ENCODE data around the gene NRGN.

Gene NRGN

DNA sequence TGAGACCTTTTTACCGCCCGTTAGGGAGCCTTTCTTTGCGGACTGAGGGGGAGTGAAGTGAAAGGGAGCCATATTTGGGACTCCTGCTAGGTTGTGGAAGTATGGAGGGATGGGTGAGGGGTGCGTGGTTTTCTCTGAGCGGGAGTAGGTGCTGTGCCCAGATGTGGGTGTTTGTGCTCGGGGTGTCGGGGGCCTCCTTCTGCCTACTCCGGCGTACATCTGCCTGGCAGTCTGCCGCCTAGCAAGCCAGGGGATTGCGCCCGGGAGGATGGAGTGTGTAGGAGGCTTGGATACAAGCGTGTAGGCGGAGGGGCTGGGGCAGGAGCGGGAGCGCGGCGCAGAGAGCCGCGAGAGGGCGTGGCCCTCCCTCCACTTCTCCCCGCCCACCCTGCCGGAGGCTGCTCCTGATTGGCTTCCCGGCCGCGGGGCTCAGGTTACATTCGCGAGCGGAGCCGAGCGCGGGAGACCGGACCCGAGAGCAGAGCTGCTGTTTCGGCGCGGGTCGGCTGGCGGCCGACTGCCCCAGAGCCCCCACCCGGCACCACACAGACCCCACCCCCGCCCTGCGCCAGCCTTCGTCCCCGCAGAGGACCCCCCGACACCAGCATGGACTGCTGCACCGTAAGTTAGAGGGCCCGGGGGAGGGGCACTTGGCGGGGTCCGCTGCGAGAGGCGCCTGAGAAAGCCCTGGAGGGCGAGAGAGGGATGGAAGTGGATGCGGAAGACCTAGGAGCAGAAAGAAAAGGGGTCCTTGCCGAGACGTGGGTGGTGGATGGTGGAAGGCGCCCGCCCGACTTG, at the start of gene NRGN:
NRGN (plus strand) TSS at position 464 of the 798 bp plus-strand sequence; CDS start at position 607, 143 bp downstream.
- no peak for TF ChIP-seq CTCF (IDR thresholded peaks at IDR 0.05)
- Histone ChIP-seq H3K36me3 (no peaks in the 10 kb centered on the region), H3K27me3 (no peaks in the 10 kb centered on the region), H3K4me3 (peak within 1 kb of the TSS; percentile 62 to 64), H3K4me1 (peaks cover 0 to 44% (median 19%) of the 10 kb centered on the region in 4 donors), H3K27ac (peak within 1 kb of the TSS; percentile 34 to 66), H3K9me3 (no peaks in the 10 kb centered on the region)
- DNase-seq: peak; percentile 94 to 95
- intact Hi-C loops (cut with DNase I; ENCODE audit: low total_unique reads): loop anchor here (10.0 kb wide), 1 partner anchor 55 kb away; no protein-coding TSS in a partner anchor

DNA sequence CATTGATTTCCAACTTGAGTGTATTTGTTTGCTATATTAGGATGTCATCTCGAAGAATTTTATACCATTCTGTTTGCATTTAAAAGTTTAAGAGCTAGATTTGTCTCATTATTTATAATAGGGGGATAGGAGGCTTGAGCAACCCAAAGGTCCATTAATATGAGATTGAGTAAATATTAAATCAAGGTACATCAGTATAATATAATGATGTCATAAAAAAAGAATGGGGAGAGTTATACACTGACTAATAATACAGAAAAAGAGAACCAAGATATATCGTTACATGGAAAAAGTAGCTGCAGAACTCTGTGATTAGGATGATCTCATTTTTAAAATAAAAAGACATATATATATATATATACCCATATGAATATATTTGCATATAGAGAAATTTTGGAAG, 46.6 kb upstream of the NRGN start:
- no peak overlapping the region for H3K27ac ChIP-seq
- no peak for DNase-seq
- intact Hi-C loops (cut with DNase I; ENCODE audit: low total_unique reads): no loop called here
- TF ChIP-seq CTCF (IDR thresholded peaks at IDR 0.05): no peak
- H3K36me3 ChIP-seq: peaks cover 0 to 5% (median 0%) of the 10 kb centered on the region in 3 donors
- H3K9me3 ChIP-seq: no peaks in the 10 kb centered on the region
- H3K27me3 ChIP-seq: no peaks in the 10 kb centered on the region
- H3K4me1 ChIP-seq: no peaks in the 10 kb centered on the region
- no peak overlapping the region for H3K4me3 ChIP-seq

DNA sequence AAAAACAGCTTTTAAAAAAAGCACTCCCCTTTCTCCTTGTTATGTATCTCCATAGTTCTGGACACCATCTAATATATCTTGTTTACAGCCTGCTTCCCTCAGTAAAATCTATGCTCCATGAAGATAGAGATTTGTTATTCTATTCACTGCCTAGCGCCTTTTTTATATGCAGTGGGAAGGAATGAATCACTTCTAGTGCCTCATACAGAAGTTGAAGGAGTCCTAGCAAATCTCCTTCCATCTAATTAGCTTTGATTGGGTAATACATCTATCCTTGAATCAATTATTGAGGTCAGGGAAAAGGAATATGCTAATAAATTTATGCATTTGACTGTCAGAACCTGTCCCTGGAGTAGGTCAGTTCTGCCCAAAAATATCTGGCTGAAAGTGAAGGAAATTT, 40.2 kb upstream of the NRGN start:
- Histone ChIP-seq H3K36me3 (peaks cover 0 to 5% (median 0%) of the 10 kb centered on the region in 3 donors), H3K9me3 (peaks cover 0 to 5% (median 0%) of the 10 kb centered on the region in 3 donors), H3K27me3 (no peaks in the 10 kb centered on the region), H3K27ac (no peak overlapping the region), H3K4me1 (no peaks in the 10 kb centered on the region), H3K4me3 (no peak overlapping the region)
- TF ChIP-seq CTCF (IDR thresholded peaks at IDR 0.05): no peak
- intact Hi-C loops (cut with DNase I; ENCODE audit: low total_unique reads): no loop called here
- no peak for DNase-seq

DNA sequence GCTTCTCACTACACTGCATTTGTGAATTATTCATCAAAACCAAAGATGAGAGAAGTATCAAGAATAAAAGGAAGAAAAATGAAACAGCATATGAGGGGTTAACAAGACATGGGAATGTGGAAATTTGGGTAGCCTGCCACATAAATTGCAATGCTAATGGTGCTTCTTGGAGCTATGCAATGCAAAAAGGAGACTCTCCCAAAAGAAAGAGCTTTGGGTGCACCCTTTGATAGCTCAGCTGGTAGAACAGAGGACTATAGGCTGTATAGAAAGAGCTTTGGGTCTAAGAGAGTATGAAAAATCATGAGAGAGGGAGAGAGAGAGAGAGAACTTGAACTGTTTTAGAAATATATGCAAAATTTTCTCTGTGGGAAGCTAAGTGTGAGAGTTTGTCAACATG, 39.7 kb upstream of the NRGN start:
- no peak for DNase-seq
- H3K4me3 ChIP-seq: no peak overlapping the region
- no peak overlapping the region for H3K27ac ChIP-seq
- TF ChIP-seq CTCF (IDR thresholded peaks at IDR 0.05): no peak
- no peaks in the 10 kb centered on the region for H3K27me3 ChIP-seq
- H3K4me1 ChIP-seq: no peaks in the 10 kb centered on the region
- intact Hi-C loops (cut with DNase I; ENCODE audit: low total_unique reads): no loop called here
- peaks cover 0 to 5% (median 0%) of the 10 kb centered on the region in 3 donors for H3K36me3 ChIP-seq
- H3K9me3 ChIP-seq: peaks cover 0 to 5% (median 0%) of the 10 kb centered on the region in 3 donors

DNA sequence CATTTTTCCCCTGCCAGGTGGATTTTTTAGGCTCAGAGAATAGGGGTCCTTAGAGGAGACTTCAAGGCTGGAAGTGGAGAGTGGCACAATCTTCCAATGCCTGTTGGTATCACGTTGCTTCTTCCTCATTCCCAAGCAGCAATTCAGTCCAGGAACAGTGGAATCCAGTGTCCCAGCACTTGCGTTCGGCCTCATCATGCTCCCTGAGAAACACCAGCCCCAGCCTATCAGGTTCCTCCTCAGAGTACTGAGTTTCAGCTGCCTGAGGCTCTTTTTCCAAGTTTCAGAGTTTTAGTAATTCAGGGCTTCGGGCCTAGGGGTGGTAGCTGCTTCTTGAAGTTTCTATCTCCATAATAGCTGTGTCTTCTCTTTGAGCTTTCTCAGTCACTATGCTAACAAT, 31.9 kb upstream of the NRGN start:
- Histone ChIP-seq H3K27me3 (no peaks in the 10 kb centered on the region), H3K4me1 (no peaks in the 10 kb centered on the region), H3K9me3 (peaks cover 0 to 4% (median 0%) of the 10 kb centered on the region in 3 donors), H3K36me3 (peaks cover 0 to 8% (median 0%) of the 10 kb centered on the region in 3 donors), H3K27ac (no peak overlapping the region), H3K4me3 (no peak overlapping the region)
- DNase-seq: no peak
- intact Hi-C loops (cut with DNase I; ENCODE audit: low total_unique reads): no loop called here
- no peak for TF ChIP-seq CTCF (IDR thresholded peaks at IDR 0.05)

Data from tibial artery (tissue), 4 donors.